GM06990 (cell line): ENCODE results near the gene EIPR1.

ENCODE experiments used
- DNase-seq: peaks from one replicate; pipeline ENCODE4 v3.0.0-alpha.2; 2011; ENCODE audit not compliant: insufficient read length; ENCODE audit errors: extremely low read depth
- H3K27me3 ChIP-seq: replicated peaks from 2 replicates; pipeline ENCODE4 v1.6.0; 2011; ENCODE audit warnings: low read length; ENCODE audit not compliant: control insufficient read depth, insufficient read depth
- H3K36me3 ChIP-seq: 2 replicates; pipeline ENCODE4 v1.5.1; 2011; ENCODE audit warnings: low read length; ENCODE audit not compliant: control insufficient read depth, insufficient read depth
- H3K4me3 ChIP-seq: replicated peaks from 2 replicates; pipeline ENCODE4 v1.5.1; 2011; ENCODE audit warnings: low read depth, mild to moderate bottlenecking, control low read depth, low read length
- CTCF ChIP-seq: IDR thresholded peaks from 2 replicates; pipeline ENCODE4 v1.5.1; 2011; ENCODE audit warnings: low read length, control low read depth, mild to moderate bottlenecking, inconsistent platforms; ENCODE audit not compliant: insufficient read depth, poor library complexity, severe bottlenecking

EIPR1 gene

GRCh38 chr2:3377612-3378432 is at the start of gene EIPR1:
EIPR1 (minus strand) TSS chr2:3377818; CDS start chr2:3377689, 129 bp downstream.
- H3K4me3 ChIP-seq = peak within 1 kb of the TSS; percentile 95
- H3K27me3 ChIP-seq = no peaks in the 10 kb centered on the region
- H3K36me3 ChIP-seq = no peaks in the 10 kb centered on the region
- TF ChIP-seq CTCF = no peak
- peak; percentile 96 for DNase-seq

GRCh38 chr2:3427272-3427671 is 49.7 kb upstream of the EIPR1 start:
- Histone ChIP-seq H3K27me3 (no peaks in the 10 kb centered on the region), H3K4me3 (no peak overlapping the region), H3K36me3 (peaks cover 18% of the 10 kb centered on the region)
- no peak for TF ChIP-seq CTCF
- peak; percentile 35 for DNase-seq

GRCh38 chr2:3426615-3427014 is 49.0 kb upstream of the EIPR1 start:
- Histone ChIP-seq H3K27me3 (no peaks in the 10 kb centered on the region), H3K4me3 (no peak overlapping the region), H3K36me3 (peaks cover 18% of the 10 kb centered on the region)
- DNase-seq = no peak
- no peak for TF ChIP-seq CTCF

GRCh38 chr2:3424171-3424795 is 46.7 kb upstream of the EIPR1 start:
- no peak for TF ChIP-seq CTCF
- no peaks in the 10 kb centered on the region for H3K27me3 ChIP-seq
- no peak overlapping the region for H3K4me3 ChIP-seq
- DNase-seq = no peak
- peaks cover 13% of the 10 kb centered on the region for H3K36me3 ChIP-seq

GRCh38 chr2:3423492-3424170 is 46.0 kb upstream of the EIPR1 start:
- DNase-seq = peak; percentile 44
- peak; percentile 96 for TF ChIP-seq CTCF
- H3K4me3 ChIP-seq = no peak overlapping the region
- H3K27me3 ChIP-seq = no peaks in the 10 kb centered on the region
- peaks cover 13% of the 10 kb centered on the region for H3K36me3 ChIP-seq
